GM18873 (cell line): ENCODE measurements around the gene SSR2.
"Not testable (repeated sequence)": the region's sequence is repeated elsewhere in the genome, so short reads cannot be mapped to it uniquely, and the experiment has no call there.

Source experiments
- ATAC-seq: cut with Tn5 transposase; IDR thresholded peaks from one replicate; pipeline ENCODE4 v1.9.1; 2021; ENCODE audit warnings: mild to moderate bottlenecking, moderate library complexity, moderate number of reproducible peaks; ENCODE audit not compliant: unreplicated experiment, low FRiP score

The SSR2 gene

DNA sequence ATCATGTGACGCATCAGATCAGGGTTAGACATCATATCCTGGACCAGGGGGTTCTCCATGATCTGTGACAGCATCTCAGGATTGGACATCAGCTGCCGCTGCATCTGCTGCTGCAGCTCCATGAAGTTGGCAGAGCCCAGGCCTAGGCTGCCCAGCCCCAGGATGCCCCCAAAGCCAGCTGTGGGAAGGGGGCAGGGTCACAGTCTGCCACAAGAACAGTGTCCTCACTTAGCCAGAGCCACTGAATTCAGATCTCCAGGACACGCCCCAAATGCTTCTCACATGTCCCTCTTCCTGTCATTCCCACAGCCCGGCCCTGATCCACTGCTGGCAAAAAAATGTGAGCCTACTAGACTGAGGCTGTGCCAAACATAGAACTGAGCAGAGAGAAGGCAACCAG, 29.6 kb upstream of the SSR2 start:
- no peak for ATAC-seq

DNA sequence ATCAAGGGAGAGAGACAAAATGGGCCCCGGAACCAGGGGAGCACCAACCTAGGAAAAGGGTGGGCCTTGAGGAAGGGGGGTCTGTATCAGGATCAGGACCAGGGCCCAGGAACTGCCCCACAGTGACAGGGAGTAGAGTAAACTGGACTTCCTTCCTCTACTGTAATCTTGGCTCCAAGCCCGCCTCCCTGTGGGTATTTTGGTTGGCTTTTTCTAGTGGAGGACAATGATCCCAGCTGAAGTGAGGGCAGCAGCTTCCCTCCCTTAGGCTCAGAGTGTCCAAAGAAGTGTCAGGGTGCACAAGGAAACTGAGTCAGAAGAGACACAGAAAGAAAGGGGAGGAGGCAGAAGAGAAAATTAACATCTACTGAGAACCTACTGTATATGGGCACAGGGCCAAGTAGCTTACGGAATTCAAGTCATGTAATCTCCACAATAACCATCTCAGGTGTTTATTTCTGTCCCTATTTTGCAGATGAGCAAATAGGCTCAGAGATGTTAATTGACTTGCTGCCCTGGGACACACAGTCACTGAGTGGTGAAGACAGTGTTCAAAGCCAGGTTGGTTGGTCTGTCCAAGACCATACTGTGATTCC, 28.0 kb upstream of the SSR2 start:
- no peak for ATAC-seq

DNA sequence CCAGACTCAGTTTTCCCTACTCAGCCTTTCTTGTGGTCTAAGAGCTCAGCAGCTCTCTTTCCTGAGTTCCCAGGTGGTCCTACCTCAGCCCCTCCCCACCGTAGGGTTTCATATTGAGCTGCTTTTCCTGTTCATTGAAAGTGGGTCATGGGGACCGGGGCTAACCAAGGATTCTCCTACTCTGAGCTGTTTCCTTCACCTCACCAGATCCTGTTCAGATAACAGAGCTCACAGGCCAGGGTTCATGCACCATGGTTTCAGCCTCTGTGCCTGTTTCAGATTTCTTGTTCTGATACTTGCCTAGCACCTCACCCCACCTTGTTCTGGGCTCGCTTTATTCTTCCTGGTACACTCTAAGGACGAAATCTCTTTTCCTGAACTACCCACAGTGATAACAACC, 24.3 kb upstream of the SSR2 start:
- no peak for ATAC-seq

DNA sequence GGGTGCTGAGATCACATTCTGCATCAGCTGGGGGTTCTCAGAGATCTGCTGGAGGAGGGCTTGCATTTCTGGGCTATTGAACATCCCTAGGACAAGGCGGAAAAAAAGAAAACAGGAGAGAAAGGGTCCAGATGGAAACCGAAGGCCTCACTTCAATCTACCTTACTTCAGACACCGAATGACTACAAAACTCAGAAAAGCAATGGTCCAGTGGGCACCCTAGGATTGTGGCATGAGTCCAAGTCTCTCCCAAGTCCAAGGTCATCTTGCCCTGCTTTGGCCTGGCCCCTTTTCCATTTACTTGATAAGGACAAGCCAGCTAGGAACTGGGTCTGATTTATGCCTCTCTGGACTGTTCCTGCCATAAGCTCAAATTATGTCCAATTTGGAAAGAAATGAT, 22.1 kb upstream of the SSR2 start:
- ATAC-seq = no peak

DNA sequence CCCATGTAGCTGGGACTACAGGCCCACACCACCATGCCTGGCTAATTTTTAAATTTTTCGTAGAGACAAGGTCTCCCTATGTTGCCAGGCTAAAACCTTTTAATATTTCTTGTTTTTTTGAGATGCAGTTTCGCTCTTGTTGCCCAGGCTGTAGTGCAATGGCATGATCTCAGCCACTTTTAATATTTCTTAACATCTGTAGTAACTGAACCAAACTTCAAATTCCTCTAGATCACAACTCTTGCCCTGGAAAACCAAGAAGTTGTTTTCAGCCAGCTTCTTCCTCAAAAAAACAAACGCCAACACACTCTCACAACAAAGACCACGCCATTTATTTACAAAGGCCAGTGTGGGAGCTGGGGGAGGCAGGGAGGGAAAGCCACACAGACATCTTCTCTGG, 14.2 kb upstream of the SSR2 start:
- not testable (repeated sequence) for ATAC-seq

DNA sequence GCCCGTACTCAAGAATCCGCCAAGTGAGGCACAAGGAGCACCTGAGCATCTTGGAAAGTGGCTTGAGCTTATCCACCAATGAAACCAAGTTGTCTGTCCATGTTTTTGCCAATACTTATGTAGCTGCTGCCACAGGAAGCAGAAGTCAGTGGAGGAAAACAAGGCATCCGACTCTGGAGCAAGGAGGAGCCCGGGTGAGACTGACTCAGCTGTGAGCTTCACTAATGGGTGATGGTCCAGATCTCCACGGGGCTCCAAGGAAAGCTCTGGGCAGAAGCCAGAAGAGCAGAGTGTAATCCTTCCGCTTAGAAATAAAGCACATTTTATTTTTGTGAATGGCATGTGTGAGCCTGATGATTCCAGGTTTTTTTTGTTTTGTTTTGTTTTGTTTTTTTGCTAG, 12.3 kb upstream of the SSR2 start:
- no peak for ATAC-seq

DNA sequence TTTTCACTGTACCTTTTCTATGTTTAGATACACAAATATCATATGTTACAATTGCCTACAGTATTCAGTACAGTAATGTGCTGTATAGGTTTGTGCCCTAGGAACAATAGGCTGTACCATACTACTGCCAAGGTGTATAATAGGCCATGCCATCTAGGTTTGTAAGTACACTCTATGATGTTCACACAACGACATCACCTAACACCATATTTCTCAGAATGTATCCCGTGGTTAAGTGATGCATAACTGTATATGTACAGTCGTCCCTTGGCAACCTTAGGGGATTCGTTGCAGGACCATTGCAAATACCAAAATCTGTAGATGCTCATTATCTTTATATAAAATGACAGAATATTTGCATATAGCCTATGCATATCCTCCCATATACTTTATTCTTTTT, 5.8 kb upstream of the SSR2 start:
- ATAC-seq = no peak

DNA sequence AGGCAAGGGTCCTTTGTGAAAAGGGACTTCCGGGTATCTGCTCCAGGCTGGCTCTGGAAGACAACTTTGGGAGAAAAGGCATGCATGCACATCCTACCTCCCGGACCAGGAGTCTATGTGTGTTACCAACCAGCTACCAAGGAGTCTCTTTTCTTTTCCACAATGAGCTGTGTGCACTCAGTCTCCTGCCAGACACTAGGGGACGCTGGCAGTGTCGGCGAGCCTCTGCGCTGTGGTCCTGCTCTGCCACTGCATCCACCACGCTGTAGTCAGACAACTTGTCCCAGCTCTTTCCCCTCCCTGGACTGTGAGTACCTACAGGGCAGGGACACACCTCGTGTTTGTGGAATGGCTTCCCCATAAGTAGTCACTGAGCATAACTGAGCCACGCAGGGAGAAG, 5.1 kb upstream of the SSR2 start:
- ATAC-seq = no peak

DNA sequence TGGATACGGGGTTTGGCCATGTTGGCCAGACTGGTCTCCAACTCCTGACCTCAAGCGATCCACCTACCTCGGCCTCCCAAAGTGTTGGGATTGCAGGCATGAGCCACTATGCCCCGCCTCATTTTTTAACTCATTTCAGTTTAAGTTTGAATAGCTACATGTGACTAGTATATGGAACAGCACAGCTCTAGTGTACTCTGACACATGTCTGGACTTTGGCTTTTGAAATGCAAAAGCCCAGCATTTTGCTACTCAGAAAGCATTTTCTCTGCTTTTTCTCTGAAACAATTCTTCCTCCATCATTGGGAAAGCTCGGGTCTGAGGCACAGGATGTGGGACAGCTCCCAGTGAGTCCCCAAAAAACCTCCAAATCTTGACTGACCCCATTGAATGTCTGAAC, 4.0 kb upstream of the SSR2 start:
- no peak for ATAC-seq

DNA sequence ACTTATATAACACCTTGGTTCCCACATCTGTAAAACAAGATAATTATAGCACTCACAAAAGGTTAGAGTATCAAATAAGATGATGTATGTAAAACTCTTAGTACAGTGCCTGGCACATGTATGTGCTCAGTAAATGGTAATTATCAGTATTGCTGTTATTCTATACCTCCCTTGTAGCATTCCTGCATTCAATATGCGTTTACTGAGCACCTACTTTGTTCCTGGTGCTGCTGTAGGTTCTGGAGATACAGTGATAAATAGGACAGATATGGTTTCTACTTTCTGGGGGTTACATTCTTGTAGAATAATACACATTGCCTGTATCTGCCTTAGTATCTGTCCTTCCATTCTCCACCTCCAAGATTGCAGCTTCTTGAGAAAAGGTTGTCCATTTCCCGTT, 1.2 kb upstream of the SSR2 start:
- ATAC-seq = no peak

DNA sequence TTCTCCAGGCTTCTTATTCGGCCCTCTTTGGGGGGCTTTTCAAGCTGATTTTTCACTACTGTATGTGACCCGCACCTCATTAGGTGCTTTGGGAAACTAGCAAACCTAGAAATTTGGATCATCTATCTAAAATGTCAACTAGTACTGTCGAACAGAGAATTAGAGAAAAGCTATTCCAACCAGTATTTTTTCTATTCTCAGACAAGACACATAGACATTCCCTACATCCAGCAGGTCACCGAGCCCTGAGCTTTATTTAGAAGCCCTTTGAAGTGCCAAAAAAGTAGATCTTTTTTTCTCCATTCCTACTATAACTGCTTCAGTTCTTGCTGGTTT, 310 bp upstream of the SSR2 start:
- ATAC-seq = no peak

DNA sequence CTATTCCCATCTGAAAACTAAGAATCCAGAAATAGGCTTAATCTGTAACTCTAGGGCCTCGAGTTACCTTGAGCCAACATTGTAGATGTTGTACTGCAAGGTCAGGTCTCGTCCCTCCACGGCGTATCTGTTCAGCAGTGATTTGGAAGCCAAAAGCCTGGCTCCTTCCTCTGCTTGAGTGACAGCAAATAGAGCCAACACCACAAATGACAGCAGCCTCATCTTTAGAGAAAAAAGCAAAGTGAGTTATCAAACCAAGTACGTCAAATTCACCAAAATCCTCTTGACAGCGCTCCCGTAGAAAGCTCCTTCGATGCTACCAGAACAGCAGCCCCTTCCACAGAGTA, 832 bp downstream of the SSR2 start:
- ATAC-seq = no peak

DNA sequence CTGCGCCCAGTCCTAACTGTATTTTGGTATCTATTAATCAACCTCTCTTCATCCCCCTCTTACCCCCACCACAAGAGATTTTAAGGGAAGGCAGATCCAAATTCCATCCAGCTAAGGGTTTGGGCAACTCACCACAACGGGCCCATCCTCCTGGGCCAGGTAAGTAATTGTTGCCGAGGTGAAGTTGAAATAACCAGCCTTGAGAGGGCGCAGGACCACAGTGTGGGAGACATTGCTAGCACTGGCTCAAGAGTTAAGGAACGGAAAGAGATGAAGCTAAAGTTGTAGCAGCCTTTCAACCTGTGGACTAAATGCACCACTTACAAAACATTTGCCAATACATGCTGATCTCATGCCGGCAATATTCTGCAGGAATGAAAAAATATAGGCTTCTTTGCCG, 5.9 kb downstream of the SSR2 start:
- no peak for ATAC-seq

DNA sequence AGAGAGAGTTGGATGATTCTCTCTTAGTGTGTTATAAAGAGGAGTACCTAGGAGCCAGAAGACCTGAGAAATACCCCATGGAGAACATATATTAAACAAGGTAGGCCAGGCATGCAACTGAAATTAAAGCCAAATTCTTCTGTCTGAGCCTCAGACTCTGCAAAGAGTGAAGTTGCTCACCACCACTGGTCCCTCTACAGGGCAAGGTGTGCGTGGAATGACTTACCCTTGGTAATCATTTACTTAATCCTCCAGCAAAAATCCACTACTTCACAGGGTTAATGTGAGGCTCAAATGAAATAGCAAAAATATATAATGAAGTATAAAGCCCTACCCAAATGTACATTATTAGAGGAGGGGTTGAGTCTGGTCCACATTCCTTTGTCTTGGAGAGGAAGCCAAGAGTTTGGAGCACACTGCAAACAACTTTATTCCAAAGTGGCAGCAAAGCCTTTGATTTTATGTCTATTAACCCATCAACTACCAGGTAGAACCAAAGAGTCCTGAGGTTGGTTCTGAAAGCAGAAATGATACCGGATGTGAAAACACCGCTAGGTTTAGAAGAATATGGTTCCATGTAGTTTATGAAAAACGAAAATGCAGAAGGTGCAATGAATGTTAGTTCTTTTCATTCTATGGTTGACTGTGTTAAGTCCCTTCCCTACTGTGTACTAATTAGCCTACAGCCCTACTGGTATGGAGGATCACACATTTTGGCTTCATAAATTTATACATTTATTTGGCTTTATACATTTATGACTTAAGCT, 8.5 kb downstream of the SSR2 start:
- peak; percentile 75 for ATAC-seq

DNA sequence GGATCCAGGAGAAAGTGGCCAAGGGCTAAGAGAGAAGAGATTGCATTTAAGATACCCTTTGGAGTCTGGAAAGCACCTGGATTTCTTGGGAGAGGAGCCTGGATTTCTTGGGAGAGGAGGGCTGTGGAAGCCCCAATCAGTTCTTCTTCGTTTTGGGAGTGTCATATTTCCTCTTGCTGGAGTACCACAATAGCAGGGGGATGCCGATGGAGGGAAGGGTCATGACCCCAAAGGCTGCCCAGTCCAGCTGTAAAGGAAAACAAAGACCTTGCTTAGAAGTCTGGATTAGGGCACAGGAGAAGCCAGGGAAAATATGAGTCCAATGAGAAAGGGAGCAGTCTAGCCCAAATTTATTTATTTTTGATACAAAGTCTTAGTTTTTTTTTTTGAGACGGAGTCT, 11.3 kb downstream of the SSR2 start:
- no peak for ATAC-seq

DNA sequence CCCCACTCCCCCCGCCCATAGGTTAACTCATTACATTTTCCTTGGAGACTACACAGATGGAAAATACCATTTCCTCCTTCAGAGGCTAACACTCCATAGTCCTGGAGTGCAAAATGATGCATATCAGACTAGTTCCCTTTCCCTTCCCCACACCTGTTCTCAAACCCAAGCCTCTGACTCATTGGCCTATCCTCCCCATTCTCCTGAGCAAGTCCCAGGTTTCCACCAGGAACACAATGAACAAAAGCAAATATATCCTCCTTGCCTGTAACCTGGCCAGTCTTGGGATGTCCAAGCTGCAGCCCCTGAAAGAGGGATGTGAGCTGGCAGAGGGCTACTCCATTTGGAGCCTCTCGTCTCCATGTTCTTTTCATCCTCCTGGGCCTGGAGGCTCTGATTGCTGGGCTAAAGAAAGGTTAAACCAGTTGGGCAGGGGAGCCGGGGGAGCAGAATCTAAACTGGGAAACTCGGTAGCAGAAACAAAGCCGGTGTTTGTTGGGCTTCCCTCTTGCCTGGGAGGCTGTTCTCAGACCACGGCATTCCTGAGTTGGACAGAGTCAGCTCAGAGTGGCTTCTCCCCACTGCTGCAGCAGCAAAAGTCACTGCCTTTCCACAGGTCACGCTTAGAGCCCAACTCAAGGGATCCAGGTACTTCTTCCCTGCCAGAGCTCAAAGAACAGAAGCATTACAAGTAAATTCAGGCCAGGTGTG, 13.9 kb downstream of the SSR2 start:
- ATAC-seq = no peak

DNA sequence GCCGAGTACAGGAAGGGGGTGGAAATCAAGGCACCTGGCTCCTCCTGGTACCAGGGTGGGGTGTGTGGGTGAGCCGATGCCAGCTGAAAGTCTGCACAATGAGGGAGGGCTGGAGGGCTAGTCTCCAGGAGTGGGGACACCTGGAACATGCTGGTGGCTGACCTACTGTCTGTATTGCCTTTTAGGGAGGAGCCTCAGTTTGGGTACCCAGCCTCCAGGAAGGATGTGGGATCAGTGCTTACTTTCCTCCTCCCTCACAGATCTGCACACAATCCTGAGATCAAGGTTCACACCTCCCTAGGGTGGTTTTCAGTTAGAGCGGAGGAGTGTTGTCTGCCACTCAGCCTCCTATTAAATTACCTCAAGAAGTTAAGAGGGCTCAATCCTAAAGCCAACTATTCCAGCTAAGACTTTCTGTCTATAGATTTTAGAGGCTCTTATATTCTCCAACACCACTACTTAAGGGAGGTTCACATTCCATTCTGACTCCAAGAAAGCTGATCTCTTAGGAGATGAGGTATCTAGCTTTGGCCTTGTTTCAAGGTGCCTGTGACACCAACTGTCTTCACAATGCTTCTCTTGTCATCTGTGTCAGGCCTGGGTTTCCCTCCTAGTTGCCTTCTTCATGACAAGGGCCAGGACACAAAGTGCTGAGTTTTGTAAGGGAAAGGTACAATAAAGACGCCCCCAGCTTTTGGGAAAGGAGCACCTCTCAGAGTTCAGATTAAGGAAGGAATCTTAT, 15.7 kb downstream of the SSR2 start:
- no peak for ATAC-seq

DNA sequence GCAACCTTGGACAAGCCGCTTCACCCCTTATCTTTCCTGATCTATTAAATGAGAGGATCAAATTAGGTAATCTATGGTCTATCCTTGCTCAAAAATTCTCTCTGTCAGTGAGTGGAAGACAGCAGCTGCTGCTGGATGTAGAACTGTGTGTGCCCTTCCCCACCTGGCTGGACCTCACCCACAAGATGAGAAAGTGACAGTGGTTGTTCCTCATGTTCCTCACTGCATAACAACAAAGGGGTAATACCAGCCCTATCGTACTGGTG, 16.9 kb downstream of the SSR2 start:
- no peak for ATAC-seq

DNA sequence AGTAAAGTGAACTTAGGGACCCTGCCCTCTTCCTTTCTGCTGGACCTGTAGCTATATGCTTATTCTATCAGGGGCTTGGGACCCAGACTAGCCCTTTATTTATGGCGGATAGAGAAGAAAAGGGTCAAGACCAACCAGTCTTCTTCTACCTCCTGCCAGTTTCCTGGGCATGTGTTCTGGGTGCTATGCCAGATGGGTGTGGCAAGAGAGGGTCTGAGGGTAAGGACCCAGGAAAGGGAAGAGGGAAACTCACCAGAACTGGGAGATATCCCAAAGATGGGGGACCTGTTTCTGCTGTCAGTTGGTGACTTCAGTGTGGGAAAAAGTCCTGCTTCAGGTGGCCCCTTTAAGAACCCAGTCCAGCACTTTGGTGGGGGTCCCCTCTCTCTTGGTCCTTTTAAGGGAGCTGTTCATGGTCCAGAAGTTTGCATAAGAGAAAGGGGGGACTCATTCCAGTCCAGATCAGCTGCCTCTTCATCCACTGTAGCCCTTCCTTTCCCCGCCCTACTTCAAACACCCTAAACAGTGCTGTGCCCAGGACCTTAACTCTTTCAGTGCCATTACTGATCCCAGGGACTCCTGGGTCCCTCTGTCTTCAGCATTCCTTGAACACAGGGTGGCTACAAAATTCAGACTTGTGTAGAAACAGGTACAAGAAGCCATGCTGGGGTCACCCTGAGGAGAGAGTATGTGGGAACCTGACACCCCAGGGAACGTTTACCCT, 18.4 kb downstream of the SSR2 start:
- no peak for ATAC-seq

DNA sequence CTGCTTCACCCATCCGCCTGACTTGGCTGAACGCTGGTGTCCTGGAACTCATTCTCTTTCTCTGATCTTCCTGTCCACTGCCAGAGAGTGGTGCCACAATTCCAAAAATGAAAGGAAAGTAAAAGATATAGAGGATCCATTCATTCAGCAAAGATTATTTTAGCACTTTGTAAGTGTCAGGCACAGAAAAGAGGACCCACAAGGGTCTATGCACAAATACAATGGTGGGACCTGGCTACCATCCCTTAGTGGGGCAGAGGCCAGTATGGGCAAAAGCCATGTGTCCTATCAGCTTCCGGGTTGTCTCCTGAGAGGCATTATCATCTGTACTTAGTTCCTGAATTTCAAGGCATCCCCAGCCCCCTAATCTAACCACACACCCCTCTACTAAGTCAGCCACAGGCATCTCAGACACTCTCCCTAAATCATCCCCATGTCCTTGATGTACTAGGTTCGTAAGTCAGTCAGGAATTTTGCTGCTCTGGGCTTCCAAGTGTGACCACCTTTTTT, 19.0 kb downstream of the SSR2 start:
- no peak for ATAC-seq
